Measurements from ENCODE around the gene TAF6. TPM values are rescaled to one million over a fixed set of nuclear protein-coding genes. Genes with fewer than 3 reads are reported as not detected.

Gene TAF6
- polyA plus RNA-seq, 2 of the 4 experiments (the other 2 are of a cell fraction), result 36.2 to 57.0 TPM

- Histone ChIP-seq H3K9me3 (no peaks in the 10 kb centered on the region), H3K4me3 (no peak overlapping the region), H3K4me1 (peaks cover 39% of the 10 kb centered on the region), H3K27ac (no peak overlapping the region), H3K4me2 (no peak overlapping the region)
- FAIRE-seq, result no peak
- ChIA-PET POLR2A (interaction anchor here (0.5 kb wide), 1 partner anchor 8 kb away, joined by 4 read pairs; no protein-coding TSS in a partner anchor), CTCF (interaction anchor here (0.8 to 23.1 kb wide), 6 partner anchors 11 to 310 kb away, joined by 3 to 245 read pairs (median 4); no protein-coding TSS in a partner anchor)
- ATAC-seq, result no peak
- DNase-seq (ENCODE audit: low read depth in 1 of 2, low spot score in 1 of 2), result no peak
- WGBS (ENCODE audit: missing lambda C conversion rate), result 89% methylated on average over 20 of the region's 20 CpGs
- TF ChIP-seq NR3C1 (IDR thresholded peaks at IDR 0.05) (no peak), KDM1A (IDR thresholded peaks at IDR 0.05; ENCODE audit: low read depth) (peak; percentile 89; the same call in 1 of the 2 replicates), ZFP36 (IDR thresholded peaks at IDR 0.05; ENCODE audit: borderline replicate concordance, partially characterized antibody) (peak; percentile 63)
Observed at GRCh38 chr7:100155553-100156317, 36.6 kb upstream of the TAF6 start.

GRCh38 chr7:100154651-100155491 is 35.7 kb upstream of the TAF6 start:
- H3K27ac ChIP-seq, result no peak overlapping the region
- no peak for DNase-seq (ENCODE audit: low read depth in 1 of 2, low spot score in 1 of 2)
- 70% methylated on average over 14 of the region's 30 CpGs for WGBS (ENCODE audit: missing lambda C conversion rate)
- FAIRE-seq, result no peak
- no peak overlapping the region for H3K4me3 ChIP-seq
- ATAC-seq, result no peak
- TF ChIP-seq HOXA7 (CRISPR knock-in tag; IDR thresholded peaks at IDR 0.05) (no peak), PHF8 (IDR thresholded peaks at IDR 0.05; ENCODE audit: borderline replicate concordance, low read depth) (no peak), ZNF302 (CRISPR knock-in tag; IDR thresholded peaks at IDR 0.05) (no peak), RNF2 (IDR thresholded peaks at IDR 0.05; ENCODE audit: borderline replicate concordance, low read depth) (no peak), NPAS2 (CRISPR knock-in tag; IDR thresholded peaks at IDR 0.05; ENCODE audit: borderline replicate concordance) (no peak), NR3C1 (IDR thresholded peaks at IDR 0.05) (no peak), RFX5 (IDR thresholded peaks at IDR 0.05) (no peak)
- TF ChIP-seq, protein P1, sequence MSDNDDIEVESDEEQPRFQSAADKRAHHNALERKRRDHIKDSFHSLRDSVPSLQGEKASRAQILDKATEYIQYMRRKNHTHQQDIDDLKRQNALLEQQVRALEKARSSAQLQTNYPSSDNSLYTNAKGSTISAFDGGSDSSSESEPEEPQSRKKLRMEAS (IDR thresholded peaks at IDR 0.05), result no peak
- H3K4me1 ChIP-seq, result peaks cover 45% of the 10 kb centered on the region
- H3K9me3 ChIP-seq, result no peaks in the 10 kb centered on the region
- CTCF ChIA-PET, result interaction anchor here (0.8 to 23.1 kb wide), 4 partner anchors 21 to 310 kb away, joined by 3 to 245 read pairs (median 4); no protein-coding TSS in a partner anchor
- POLR2A ChIA-PET, result interaction anchor here (0.5 kb wide), 1 partner anchor 9 kb away, joined by 4 read pairs; no protein-coding TSS in a partner anchor
- H3K4me2 ChIP-seq, result no peak overlapping the region

DNA sequence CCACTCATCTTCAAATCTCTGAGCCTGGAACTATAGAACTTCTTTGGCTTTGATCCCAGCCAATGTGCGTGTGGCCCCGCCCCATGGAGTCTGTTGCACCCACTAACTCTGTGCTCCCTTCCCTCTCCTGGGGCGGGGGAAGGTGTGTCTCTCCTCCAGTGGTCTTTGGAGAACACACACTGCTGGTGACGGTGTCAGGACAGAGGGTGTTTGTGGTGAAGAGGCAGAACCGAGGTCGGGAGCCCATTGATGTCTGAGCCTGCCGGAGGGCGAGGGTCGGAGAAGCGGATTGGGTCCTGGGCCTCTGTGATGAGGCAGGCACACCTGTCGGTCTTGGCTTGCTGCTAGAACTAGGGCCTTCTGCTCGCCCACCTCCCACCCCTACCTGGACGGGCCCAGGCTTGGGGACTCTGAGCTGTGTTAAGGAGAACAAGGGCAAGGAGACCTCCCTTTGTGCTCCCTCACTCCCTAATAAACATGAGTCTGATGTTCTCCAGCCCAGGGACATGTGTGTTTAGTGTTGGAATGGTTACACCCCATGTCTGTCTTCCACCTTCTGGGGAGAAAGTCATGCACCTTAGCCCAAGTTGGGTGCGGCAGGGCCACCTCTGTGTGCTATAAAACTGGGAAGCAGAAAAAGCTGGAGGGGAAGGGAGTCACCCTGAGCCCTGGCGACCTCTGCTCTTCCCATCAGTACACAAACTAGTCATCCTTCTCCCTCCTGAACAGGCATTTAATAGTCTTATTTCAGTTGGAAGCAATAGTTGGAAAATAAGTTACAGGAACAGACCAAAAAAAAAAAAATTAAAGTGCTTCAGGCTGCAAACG is 34.8 kb upstream of the TAF6 start:
- peaks cover 43% of the 10 kb centered on the region for H3K4me1 ChIP-seq
- no peak for DNase-seq (ENCODE audit: low read depth in 1 of 2, low spot score in 1 of 2)
- ATAC-seq, result no peak
- H3K27ac ChIP-seq, result no peak overlapping the region
- no peak overlapping the region for H3K4me2 ChIP-seq
- no peak for FAIRE-seq
- H3K9me3 ChIP-seq, result no peaks in the 10 kb centered on the region
- ChIA-PET POLR2A (interaction anchor here (0.7 kb wide), 1 partner anchor 39 kb away, joined by 3 read pairs; no protein-coding TSS in a partner anchor), CTCF (interaction anchor here (23.1 kb wide), 1 partner anchor 20 kb away, joined by 245 read pairs; no protein-coding TSS in a partner anchor)
- no peak for TF ChIP-seq FOSL2 (IDR thresholded peaks at IDR 0.05)
- no peak for TF ChIP-seq FOSL2 (CRISPR knock-in tag; IDR thresholded peaks at IDR 0.05)
- TF ChIP-seq EP300 (IDR thresholded peaks at IDR 0.05), result no peak
- TF ChIP-seq KDM5A (IDR thresholded peaks at IDR 0.05), result no peak
- no peak for TF ChIP-seq JUNB (IDR thresholded peaks at IDR 0.05)
- TF ChIP-seq HES2 (IDR thresholded peaks at IDR 0.05), result no peak
- no peak for TF ChIP-seq NR3C1 (IDR thresholded peaks at IDR 0.05)
- TF ChIP-seq, protein P1 (IDR thresholded peaks at IDR 0.05), result no peak
- TF ChIP-seq PHF8 (IDR thresholded peaks at IDR 0.05; ENCODE audit: borderline replicate concordance, low read depth), result no peak
- no peak for TF ChIP-seq GATA3 (IDR thresholded peaks at IDR 0.05; ENCODE audit: borderline replicate concordance)
- 76% methylated on average over 16 of the region's 16 CpGs for WGBS (ENCODE audit: missing lambda C conversion rate)
- no peak overlapping the region for H3K4me3 ChIP-seq
